Measurements from ENCODE around the gene SCUBE2. TPM values are rescaled to one million over a fixed set of nuclear protein-coding genes. Genes with fewer than 3 reads are reported as not detected.

The SCUBE2 gene
- total and polyA plus RNA-seq, 7 donors = 1.2 to 4.3 (median 1.7) TPM

DNA sequence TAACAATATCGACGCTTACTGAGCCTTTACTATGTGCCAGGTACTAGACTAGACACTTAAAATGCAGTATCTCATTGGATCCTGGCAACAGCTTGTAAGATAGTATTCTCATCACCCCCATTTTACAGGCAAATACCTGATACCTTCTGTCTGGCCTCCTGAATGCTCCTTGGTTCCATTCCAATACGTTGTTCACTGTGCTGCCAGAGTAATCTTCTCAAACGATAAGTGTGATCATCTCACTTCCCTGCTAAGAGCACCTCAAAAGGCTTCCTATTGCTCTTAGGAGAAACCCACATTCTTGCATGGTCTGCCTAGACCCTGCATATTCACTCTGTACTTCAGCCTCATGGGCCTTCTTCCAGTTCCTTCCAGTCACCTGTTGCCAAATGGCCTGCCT, 86.3 kb downstream of the SCUBE2 start:
- intact Hi-C loops (cut with DNase I) = no loop called here
- peaks cover 19% of the 10 kb centered on the region for H3K4me1 ChIP-seq
- TF ChIP-seq, protein P1, sequence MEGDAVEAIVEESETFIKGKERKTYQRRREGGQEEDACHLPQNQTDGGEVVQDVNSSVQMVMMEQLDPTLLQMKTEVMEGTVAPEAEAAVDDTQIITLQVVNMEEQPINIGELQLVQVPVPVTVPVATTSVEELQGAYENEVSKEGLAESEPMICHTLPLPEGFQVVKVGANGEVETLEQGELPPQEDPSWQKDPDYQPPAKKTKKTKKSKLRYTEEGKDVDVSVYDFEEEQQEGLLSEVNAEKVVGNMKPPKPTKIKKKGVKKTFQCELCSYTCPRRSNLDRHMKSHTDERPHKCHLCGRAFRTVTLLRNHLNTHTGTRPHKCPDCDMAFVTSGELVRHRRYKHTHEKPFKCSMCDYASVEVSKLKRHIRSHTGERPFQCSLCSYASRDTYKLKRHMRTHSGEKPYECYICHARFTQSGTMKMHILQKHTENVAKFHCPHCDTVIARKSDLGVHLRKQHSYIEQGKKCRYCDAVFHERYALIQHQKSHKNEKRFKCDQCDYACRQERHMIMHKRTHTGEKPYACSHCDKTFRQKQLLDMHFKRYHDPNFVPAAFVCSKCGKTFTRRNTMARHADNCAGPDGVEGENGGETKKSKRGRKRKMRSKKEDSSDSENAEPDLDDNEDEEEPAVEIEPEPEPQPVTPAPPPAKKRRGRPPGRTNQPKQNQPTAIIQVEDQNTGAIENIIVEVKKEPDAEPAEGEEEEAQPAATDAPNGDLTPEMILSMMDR (IDR thresholded peaks at IDR 0.05) = no peak
- H3K9me3 ChIP-seq = no peaks in the 10 kb centered on the region
- H3K27me3 ChIP-seq (ENCODE audit: insufficient read depth in 3 of 3, low read length in 2 of 3) = peaks cover 3 to 47% (median 11%) of the 10 kb centered on the region in 3 donors
- 60 to 76% (median 69%) methylated on average over 4 of the region's 4 CpGs for WGBS, 3 donors
- ATAC-seq (no peak), DNase-seq (no peak)
- H3K36me3 ChIP-seq (ENCODE audit: insufficient read depth in 1 of 2, low read depth in 1 of 2) = no peaks in the 10 kb centered on the region
- H3K27ac ChIP-seq = no peak overlapping the region
- no peak overlapping the region for H3K4me3 ChIP-seq

DNA sequence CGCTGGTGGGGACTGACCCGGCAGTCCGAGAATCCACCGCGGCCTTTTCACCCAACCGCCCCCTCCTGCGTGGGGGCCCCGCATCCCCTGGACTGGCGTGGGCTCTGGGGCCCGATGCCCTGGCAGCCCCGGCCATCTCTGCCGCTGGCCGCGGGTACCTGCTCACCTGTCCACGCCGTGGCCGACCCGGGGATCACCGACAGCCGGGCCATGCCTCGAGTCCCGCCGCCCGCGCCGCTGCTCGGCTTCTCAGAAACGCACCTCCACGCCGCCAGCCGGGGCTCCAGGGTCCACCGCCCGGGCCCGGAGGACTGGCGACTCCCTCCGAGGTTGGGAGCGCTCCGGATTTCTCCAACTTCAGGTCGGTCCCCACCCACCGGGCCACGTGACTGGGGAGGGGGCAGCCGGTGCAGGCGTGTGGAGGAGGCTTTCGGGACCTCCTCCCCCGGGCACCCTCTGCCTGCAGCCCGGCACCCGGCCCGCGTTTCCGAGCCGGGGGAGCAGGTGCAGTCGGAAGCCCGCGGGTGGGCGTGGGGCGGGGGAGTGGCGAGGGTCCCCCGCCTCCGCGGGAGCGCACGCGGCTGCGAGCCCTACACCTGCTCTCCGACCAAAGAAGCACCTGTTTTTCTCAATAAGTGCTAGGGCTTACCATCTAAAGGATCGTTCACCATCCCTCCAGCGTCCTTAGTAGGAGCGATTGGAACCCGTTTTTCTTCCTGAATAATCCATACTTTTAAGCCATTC, 87.0 kb downstream of the SCUBE2 start:
- WGBS, 3 donors = 6 to 9% (median 8%) methylated on average over 49 to 69 of the region's 69 CpGs
- peaks cover 19% of the 10 kb centered on the region for H3K4me1 ChIP-seq
- H3K4me3 ChIP-seq = peak overlapping the region; percentile 57
- intact Hi-C loops (cut with DNase I) = no loop called here
- DNase-seq (peak in 1 of 2 donors; percentile 31), ATAC-seq (peak; percentile 15 to 40 (median 30))
- H3K27me3 ChIP-seq (ENCODE audit: insufficient read depth in 3 of 3, low read length in 2 of 3) = peaks cover 3 to 54% (median 11%) of the 10 kb centered on the region in 3 donors
- TF ChIP-seq, protein P1 (IDR thresholded peaks at IDR 0.05) = no peak
- H3K9me3 ChIP-seq = no peaks in the 10 kb centered on the region
- no peaks in the 10 kb centered on the region for H3K36me3 ChIP-seq (ENCODE audit: insufficient read depth in 1 of 2, low read depth in 1 of 2)
- no peak overlapping the region for H3K27ac ChIP-seq

DNA sequence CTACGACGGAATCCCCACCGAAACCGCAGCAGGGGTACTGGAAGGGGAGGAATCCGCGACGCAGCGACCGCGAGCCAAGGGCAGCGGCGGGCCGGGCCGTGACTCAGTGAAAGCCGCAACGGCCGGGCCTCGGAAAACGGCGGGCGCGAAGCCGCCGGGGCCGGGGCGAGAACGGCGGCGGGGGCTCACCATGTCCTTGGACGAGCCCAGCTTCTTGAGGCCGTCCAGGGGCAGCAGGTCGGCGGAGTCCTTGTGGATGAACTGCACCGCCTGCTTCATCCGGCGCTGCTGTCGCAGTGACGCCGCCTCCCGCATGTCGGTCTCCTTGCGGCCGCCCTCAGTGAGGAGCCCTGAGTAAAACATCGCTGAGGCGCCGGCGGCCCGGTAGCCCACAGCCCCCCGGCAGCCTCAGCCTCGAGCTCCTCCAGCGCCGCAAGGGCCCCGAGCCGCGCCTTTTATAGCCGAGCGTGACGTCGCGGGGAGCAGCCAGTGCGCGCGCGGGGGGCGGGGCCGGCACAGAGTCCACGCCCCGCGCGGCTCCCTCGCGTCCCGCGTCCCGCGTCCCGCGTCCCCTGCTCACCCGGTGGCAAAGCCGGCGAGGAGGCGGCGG, 87.7 kb downstream of the SCUBE2 start, which contains the start of gene NRIP3:
Gene NRIP3, minus strand, starts transcription at position 429 of the 610 bp plus-strand sequence. Its CDS starts 66 bp downstream, at position 363.
- DNase-seq (peak; percentile 76 to 81), ATAC-seq (peak; percentile 76 to 94 (median 86))
- intact Hi-C loops (cut with DNase I) = no loop called here
- Histone ChIP-seq H3K4me3 (peak within 1 kb of the TSS; percentile 57), H3K9me3 (no peaks in the 10 kb centered on the region), H3K4me1 (peaks cover 19% of the 10 kb centered on the region), H3K36me3 (ENCODE audit: insufficient read depth in 1 of 2, low read depth in 1 of 2) (no peaks in the 10 kb centered on the region), H3K27me3 (ENCODE audit: insufficient read depth in 3 of 3, low read length in 2 of 3) (peaks cover 3 to 58% (median 11%) of the 10 kb centered on the region in 3 donors), H3K27ac (no peak within 1 kb of the TSS)
- WGBS, 3 donors = 0 to 2% (median 1%) methylated on average over 43 to 83 of the region's 83 CpGs
- TF ChIP-seq, protein P1 (IDR thresholded peaks at IDR 0.05) = no peak

DNA sequence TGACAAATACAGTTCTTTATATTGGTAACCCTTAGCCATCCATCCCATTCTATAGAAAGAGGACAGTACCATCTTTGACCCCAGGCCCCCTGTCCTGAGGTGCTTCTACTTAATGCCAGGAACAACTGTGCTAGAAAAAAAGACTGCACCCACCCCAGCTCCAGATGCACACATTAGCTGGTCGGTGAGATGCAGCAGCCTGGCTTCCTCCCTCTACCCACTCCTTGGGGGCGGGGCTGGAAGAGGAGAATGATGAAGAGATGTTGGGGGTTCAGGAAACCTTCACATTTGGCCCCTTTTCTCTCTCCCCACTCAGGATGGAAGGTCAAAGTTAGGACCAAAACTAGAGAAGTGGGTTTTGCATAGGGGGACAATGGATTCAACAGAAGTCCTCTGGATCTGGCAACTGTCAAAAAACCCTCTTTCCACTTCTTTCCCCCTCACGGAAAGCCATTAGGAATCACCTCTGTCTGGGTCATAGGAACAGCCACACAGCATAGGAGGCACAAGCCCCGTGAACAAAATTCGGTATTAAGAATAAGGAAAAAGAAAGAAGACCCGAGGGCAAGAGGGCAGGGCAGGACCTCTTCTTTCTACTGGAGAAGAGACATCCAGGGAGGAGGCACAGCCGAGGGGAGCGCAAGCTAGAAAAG, 88.4 kb downstream of the SCUBE2 start:
- intact Hi-C loops (cut with DNase I) = no loop called here
- TF ChIP-seq, protein P1 (IDR thresholded peaks at IDR 0.05) = no peak
- Histone ChIP-seq H3K9me3 (no peaks in the 10 kb centered on the region), H3K4me3 (peak overlapping the region; percentile 57), H3K27me3 (ENCODE audit: insufficient read depth in 3 of 3, low read length in 2 of 3) (peaks cover 6 to 58% (median 11%) of the 10 kb centered on the region in 3 donors), H3K36me3 (ENCODE audit: insufficient read depth in 1 of 2, low read depth in 1 of 2) (no peaks in the 10 kb centered on the region), H3K4me1 (peaks cover 19% of the 10 kb centered on the region), H3K27ac (no peak overlapping the region)
- no peak for ATAC-seq
- DNase-seq = no peak
- WGBS, 3 donors = 14 to 15% (median 15%) methylated on average over 8 of the region's 8 CpGs
